OCI-LY1 (cell line): ENCODE data around the gene HERPUD2.

Experiments
- H2AFZ ChIP-seq: fragments of 200-600 bp; sonication (generic), shearing (Covaris generic); 2 replicates; pipeline ENCODE4 v1.6.0; 2014; ENCODE audit warnings: antibody characterized with exemption, mild to moderate bottlenecking, low read length
- H3F3A ChIP-seq: fragments of 200-600 bp; sonication (generic), shearing (Covaris generic); 2 replicates; pipeline ENCODE4 v1.6.0; 2014; ENCODE audit warnings: mild to moderate bottlenecking, antibody characterized with exemption, low read length, moderate library complexity; ENCODE audit not compliant: insufficient read depth
- H3K27ac ChIP-seq: fragments of 200-600 bp; sonication (generic); 2 replicates; pipeline ENCODE4 v1.5.1; 2014; ENCODE audit warnings: low read length, mixed run types, mild to moderate bottlenecking, low read depth; ENCODE audit not compliant: poor library complexity, severe bottlenecking
- H3K27me3 ChIP-seq: fragments of 200-600 bp; sonication (generic); 2 replicates; pipeline ENCODE4 v1.6.0; 2014; ENCODE audit warnings: antibody characterized with exemption, mild to moderate bottlenecking, low read length, moderate library complexity; ENCODE audit not compliant: insufficient read depth
- H3K36me3 ChIP-seq: fragments of 200-600 bp; sonication (generic); 2 replicates; pipeline ENCODE4 v1.6.1; 2014; ENCODE audit warnings: mild to moderate bottlenecking, antibody characterized with exemption, low read length, moderate library complexity, mixed read lengths; ENCODE audit not compliant: insufficient read depth
- H3K4me1 ChIP-seq: fragments of 200-600 bp; sonication (generic); 2 replicates; pipeline ENCODE4 v1.5.1; 2014; ENCODE audit warnings: mild to moderate bottlenecking, low read length, moderate library complexity; ENCODE audit not compliant: insufficient read depth, severe bottlenecking
- H3K4me2 ChIP-seq: fragments of 200-600 bp; sonication (generic), shearing (Covaris generic); 2 replicates; pipeline ENCODE4 v1.6.1; 2014; ENCODE audit warnings: low read length
- H3K4me3 ChIP-seq: fragments of 200-600 bp; sonication (generic); 2 replicates; pipeline ENCODE4 v1.5.1; 2014; ENCODE audit warnings: low read length, low read depth, mild to moderate bottlenecking, mixed read lengths; ENCODE audit not compliant: poor library complexity, severe bottlenecking
- H3K79me2 ChIP-seq: fragments of 200-600 bp; shearing (Covaris generic); 2 replicates; pipeline ENCODE4 v1.6.1; 2016; ENCODE audit warnings: mixed run types, low read length, mixed read lengths; ENCODE audit not compliant: insufficient read depth
- H3K9ac ChIP-seq: fragments of 200-600 bp; sonication (generic), shearing (Covaris generic); 2 replicates; pipeline ENCODE4 v1.6.1; 2014; ENCODE audit warnings: mild to moderate bottlenecking, low read length, mixed read lengths
- H3K9me2 ChIP-seq: fragments of 200-600 bp; sonication (generic), shearing (Covaris generic); 2 replicates; pipeline ENCODE4 v1.6.1; 2014; ENCODE audit warnings: low read depth, mild to moderate bottlenecking, low read length, mixed read lengths
- H3K9me3 ChIP-seq: fragments of 200-600 bp; shearing (Covaris generic); 2 replicates; pipeline ENCODE4 v1.6.1; 2014; ENCODE audit warnings: low read length, mixed read lengths
- H4K20me1 ChIP-seq: fragments of 200-600 bp; sonication (generic), shearing (Covaris generic); 2 replicates; pipeline ENCODE4 v1.6.0; 2016; ENCODE audit warnings: mild to moderate bottlenecking, low read length; ENCODE audit not compliant: insufficient read depth
- CTCF ChIP-seq: fragments of 200-600 bp; sonication (generic), shearing (Covaris generic); IDR thresholded peaks from 2 replicates; pipeline ENCODE4 v1.5.1; 2017; ENCODE audit warnings: mild to moderate bottlenecking, antibody characterized with exemption, low read length, moderate library complexity, mixed read lengths
- EZH2 ChIP-seq: fragments of 200-600 bp; sonication (generic), shearing (Covaris generic); IDR thresholded peaks from 2 replicates; pipeline ENCODE4 v1.8.0; 2017; ENCODE audit warnings: borderline replicate concordance, mixed run types, mild to moderate bottlenecking, antibody characterized with exemption, low read length, moderate library complexity, mixed read lengths

Gene HERPUD2

DNA sequence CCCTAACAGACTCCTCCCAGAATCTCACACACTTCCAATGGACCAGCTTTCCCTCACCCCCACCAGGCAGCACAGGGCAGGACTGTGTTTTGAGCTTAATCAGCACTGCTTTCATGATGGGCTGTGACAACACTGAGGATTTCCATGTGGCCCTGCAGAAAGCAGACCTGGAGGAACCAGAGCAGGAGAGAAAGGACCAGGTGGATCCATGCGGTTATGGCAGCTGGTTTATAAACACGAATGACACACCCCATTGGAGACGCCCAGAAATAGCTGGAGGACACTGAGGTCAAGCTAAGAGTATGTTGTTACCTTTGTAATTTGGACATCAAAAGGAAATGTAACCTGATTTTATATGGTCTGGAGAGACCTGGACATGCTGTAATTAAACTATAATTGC, 31.7 kb upstream of the HERPUD2 start:
- no peaks in the 10 kb centered on the region for H3K9me2 ChIP-seq
- no peak overlapping the region for H3K4me3 ChIP-seq
- no peaks in the 10 kb centered on the region for H3K36me3 ChIP-seq
- H3K9me3 ChIP-seq, result no peaks in the 10 kb centered on the region
- no peaks in the 10 kb centered on the region for H4K20me1 ChIP-seq
- TF ChIP-seq CTCF (no peak), EZH2 (no peak)
- H3K4me2 ChIP-seq, result no peak overlapping the region
- H2AFZ ChIP-seq, result no peak overlapping the region
- H3K9ac ChIP-seq, result no peak overlapping the region
- peak overlapping the region; percentile 95 for H3K27ac ChIP-seq
- no peaks in the 10 kb centered on the region for H3K27me3 ChIP-seq
- peaks cover 8% of the 10 kb centered on the region; the same call in 1 of the 2 replicates for H3F3A ChIP-seq
- no peaks in the 10 kb centered on the region for H3K79me2 ChIP-seq
- peaks cover 76% of the 10 kb centered on the region for H3K4me1 ChIP-seq

DNA sequence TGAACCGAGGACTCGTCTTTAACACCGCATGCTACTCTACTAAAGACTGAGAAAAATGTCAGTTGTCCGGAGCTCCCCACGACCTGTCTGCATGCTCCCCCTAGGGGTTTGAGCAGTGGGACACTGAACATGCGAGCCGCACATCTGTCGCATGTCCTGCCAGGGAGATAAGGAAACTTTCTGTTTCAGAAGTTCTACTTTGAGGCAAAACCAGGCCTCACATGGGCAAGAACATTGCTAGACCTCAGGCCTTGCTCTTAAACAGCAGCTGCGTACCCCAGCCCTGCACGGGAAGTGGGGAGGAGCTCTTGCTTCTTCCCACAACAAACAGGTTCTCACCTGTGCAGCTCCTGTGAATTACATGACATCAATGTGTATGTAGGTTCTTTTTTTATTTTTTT, 30.3 kb upstream of the HERPUD2 start:
- peak overlapping the region; percentile 8; the same call in 1 of the 2 replicates for H2AFZ ChIP-seq
- peak overlapping the region; percentile 64 for H3K4me2 ChIP-seq
- TF ChIP-seq CTCF, result peak; percentile 75
- no peak for TF ChIP-seq EZH2
- peaks cover 65% of the 10 kb centered on the region for H3K4me1 ChIP-seq
- H3K36me3 ChIP-seq, result no peaks in the 10 kb centered on the region
- H3K79me2 ChIP-seq, result no peaks in the 10 kb centered on the region
- no peaks in the 10 kb centered on the region for H4K20me1 ChIP-seq
- no peaks in the 10 kb centered on the region for H3K27me3 ChIP-seq
- H3F3A ChIP-seq, result peaks cover 8% of the 10 kb centered on the region; the same call in 1 of the 2 replicates
- H3K9ac ChIP-seq, result peak overlapping the region; percentile 29
- peak overlapping the region; percentile 95 for H3K27ac ChIP-seq
- H3K4me3 ChIP-seq, result peak overlapping the region; percentile 36
- H3K9me2 ChIP-seq, result no peaks in the 10 kb centered on the region
- no peaks in the 10 kb centered on the region for H3K9me3 ChIP-seq

DNA sequence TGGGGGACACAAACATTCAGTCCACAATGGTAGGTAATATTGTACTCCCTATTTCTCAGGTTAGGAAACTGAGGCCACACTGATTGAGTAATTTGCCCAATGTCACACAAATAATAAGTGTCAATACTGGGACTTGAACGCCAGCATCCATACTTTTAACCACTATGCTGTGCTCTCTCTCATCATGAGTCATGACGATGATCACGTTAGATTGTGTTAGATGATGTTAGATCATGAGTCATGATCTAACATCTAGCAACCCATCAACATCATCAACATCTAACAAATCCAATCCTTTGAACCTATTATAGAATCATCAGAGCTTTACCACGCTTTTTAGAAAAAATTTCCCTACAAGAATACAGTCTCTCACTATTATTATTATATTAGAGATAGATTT, 28.1 kb upstream of the HERPUD2 start:
- Histone ChIP-seq H3K4me2 (no peak overlapping the region), H3K9me3 (no peaks in the 10 kb centered on the region), H3K27ac (no peak overlapping the region), H3K4me1 (peaks cover 43% of the 10 kb centered on the region), H3K9ac (no peak overlapping the region), H3K9me2 (no peaks in the 10 kb centered on the region), H4K20me1 (no peaks in the 10 kb centered on the region), H3K79me2 (no peaks in the 10 kb centered on the region), H3F3A (no peaks in the 10 kb centered on the region), H2AFZ (no peak overlapping the region), H3K27me3 (no peaks in the 10 kb centered on the region), H3K36me3 (no peaks in the 10 kb centered on the region), H3K4me3 (no peak overlapping the region)
- TF ChIP-seq CTCF (no peak; the same call in 1 of the 2 replicates), EZH2 (no peak)
